GM23338 (cell line): ENCODE measurements around the gene PIM3.

Experiments used
- CREB1 ChIP-seq: fragments of 250-450 bp; sonication (Bioruptor Pico); IDR thresholded peaks from 2 replicates; pipeline ENCODE4 v1.5.0; 2020; ENCODE audit warnings: low read depth, mild to moderate bottlenecking, moderate library complexity
- EZH2 ChIP-seq: fragments of 200-600 bp; sonication (generic); IDR thresholded peaks from one replicate; pipeline ENCODE4 v1.8.0; 2017; ENCODE audit warnings: antibody characterized with exemption, mild to moderate bottlenecking, low read depth; ENCODE audit not compliant: unreplicated experiment
- EZH2phosphoT487 ChIP-seq: fragments of 200-600 bp; sonication (generic); IDR thresholded peaks from one replicate; pipeline ENCODE4 v1.8.1; 2018; ENCODE audit warnings: antibody characterized with exemption; ENCODE audit not compliant: unreplicated experiment
- JUNB ChIP-seq: IDR thresholded peaks from one replicate; pipeline ENCODE4 v1.6.1; 2016; ENCODE audit warnings: antibody characterized with exemption; ENCODE audit not compliant: unreplicated experiment
- POLR2AphosphoS5 ChIP-seq: IDR thresholded peaks from 2 replicates; pipeline ENCODE4 v1.6.1; 2016; ENCODE audit warnings: antibody characterized with exemption, low read depth
- STAT1 ChIP-seq: IDR thresholded peaks from one replicate; pipeline ENCODE4 v1.6.1; 2016; ENCODE audit warnings: antibody characterized with exemption; ENCODE audit not compliant: unreplicated experiment
- ZNF114 ChIP-seq: fragments of 250-450 bp; sonication (Bioruptor Pico); IDR thresholded peaks from 2 replicates; pipeline ENCODE4 v1.5.0; 2020; ENCODE audit warnings: mild to moderate bottlenecking, moderate library complexity
- ZNF331 ChIP-seq: fragments of 250-450 bp; sonication (Bioruptor Pico); IDR thresholded peaks from 2 replicates; pipeline ENCODE4 v1.5.0; 2020; ENCODE audit warnings: low read depth, mild to moderate bottlenecking, moderate library complexity
- TF ChIP-seq, protein P1 (sequence below), 2 experiments: fragments of 200-600 bp in 1 of 2; sonication (generic) in 1 of 2; conservative IDR thresholded peaks; 2 replicates each; pipeline versions ENCODE4 v1.5.1 to v1.6.1; 2016 to 2017; ENCODE audit warnings: antibody characterized with exemption in 2 of 2, low read depth in 2 of 2, mild to moderate bottlenecking in 2 of 2, moderate library complexity in 1 of 2
- TF ChIP-seq, protein P2 (sequence below): IDR thresholded peaks from one replicate; pipeline ENCODE4 v1.6.1; 2018; ENCODE audit warnings: antibody characterized with exemption; ENCODE audit not compliant: unreplicated experiment
- TF ChIP-seq, protein P3 (sequence below): IDR thresholded peaks from 2 replicates; pipeline ENCODE4 v1.6.1; 2016; ENCODE audit warnings: antibody characterized with exemption

DNA sequence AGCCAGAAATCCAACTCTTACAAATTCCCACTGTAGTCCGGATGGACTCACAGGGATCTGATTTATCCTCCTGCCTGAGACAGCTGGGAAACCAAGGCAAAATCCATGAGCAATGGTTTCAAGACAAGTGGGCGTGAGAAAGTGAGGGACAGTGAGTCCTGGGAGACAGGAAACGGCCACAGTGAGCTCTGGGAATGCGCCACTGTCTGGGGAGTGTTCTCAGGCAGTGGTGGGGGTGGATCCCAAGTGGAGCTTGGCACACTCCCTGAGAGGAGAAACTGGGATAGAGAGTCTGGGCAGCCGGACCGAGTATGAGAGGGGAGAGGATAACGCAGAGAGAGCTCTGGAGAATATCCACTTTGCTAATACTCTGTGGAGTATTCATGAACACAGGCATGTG, 42.2 kb downstream of the PIM3 start:
- TF ChIP-seq, protein P1, sequence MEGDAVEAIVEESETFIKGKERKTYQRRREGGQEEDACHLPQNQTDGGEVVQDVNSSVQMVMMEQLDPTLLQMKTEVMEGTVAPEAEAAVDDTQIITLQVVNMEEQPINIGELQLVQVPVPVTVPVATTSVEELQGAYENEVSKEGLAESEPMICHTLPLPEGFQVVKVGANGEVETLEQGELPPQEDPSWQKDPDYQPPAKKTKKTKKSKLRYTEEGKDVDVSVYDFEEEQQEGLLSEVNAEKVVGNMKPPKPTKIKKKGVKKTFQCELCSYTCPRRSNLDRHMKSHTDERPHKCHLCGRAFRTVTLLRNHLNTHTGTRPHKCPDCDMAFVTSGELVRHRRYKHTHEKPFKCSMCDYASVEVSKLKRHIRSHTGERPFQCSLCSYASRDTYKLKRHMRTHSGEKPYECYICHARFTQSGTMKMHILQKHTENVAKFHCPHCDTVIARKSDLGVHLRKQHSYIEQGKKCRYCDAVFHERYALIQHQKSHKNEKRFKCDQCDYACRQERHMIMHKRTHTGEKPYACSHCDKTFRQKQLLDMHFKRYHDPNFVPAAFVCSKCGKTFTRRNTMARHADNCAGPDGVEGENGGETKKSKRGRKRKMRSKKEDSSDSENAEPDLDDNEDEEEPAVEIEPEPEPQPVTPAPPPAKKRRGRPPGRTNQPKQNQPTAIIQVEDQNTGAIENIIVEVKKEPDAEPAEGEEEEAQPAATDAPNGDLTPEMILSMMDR (conservative IDR thresholded peaks at IDR 0.05; ENCODE audit: low read depth in 2 of 2) = no peak
- TF ChIP-seq EZH2 (no peak), CREB1 (CRISPR knock-in tag) (no peak), POLR2AphosphoS5 (no peak), ZNF331 (CRISPR knock-in tag) (no peak), ZNF114 (CRISPR knock-in tag) (no peak), JUNB (no peak), STAT1 (no peak), EZH2phosphoT487 (no peak)
- TF ChIP-seq, protein P2, sequence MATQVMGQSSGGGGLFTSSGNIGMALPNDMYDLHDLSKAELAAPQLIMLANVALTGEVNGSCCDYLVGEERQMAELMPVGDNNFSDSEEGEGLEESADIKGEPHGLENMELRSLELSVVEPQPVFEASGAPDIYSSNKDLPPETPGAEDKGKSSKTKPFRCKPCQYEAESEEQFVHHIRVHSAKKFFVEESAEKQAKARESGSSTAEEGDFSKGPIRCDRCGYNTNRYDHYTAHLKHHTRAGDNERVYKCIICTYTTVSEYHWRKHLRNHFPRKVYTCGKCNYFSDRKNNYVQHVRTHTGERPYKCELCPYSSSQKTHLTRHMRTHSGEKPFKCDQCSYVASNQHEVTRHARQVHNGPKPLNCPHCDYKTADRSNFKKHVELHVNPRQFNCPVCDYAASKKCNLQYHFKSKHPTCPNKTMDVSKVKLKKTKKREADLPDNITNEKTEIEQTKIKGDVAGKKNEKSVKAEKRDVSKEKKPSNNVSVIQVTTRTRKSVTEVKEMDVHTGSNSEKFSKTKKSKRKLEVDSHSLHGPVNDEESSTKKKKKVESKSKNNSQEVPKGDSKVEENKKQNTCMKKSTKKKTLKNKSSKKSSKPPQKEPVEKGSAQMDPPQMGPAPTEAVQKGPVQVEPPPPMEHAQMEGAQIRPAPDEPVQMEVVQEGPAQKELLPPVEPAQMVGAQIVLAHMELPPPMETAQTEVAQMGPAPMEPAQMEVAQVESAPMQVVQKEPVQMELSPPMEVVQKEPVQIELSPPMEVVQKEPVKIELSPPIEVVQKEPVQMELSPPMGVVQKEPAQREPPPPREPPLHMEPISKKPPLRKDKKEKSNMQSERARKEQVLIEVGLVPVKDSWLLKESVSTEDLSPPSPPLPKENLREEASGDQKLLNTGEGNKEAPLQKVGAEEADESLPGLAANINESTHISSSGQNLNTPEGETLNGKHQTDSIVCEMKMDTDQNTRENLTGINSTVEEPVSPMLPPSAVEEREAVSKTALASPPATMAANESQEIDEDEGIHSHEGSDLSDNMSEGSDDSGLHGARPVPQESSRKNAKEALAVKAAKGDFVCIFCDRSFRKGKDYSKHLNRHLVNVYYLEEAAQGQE = no peak
- TF ChIP-seq, protein P3, sequence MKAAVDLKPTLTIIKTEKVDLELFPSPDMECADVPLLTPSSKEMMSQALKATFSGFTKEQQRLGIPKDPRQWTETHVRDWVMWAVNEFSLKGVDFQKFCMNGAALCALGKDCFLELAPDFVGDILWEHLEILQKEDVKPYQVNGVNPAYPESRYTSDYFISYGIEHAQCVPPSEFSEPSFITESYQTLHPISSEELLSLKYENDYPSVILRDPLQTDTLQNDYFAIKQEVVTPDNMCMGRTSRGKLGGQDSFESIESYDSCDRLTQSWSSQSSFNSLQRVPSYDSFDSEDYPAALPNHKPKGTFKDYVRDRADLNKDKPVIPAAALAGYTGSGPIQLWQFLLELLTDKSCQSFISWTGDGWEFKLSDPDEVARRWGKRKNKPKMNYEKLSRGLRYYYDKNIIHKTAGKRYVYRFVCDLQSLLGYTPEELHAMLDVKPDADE = no peak
